Skeletal muscle tissue (tissue), 4 donors: ENCODE measurements around the gene SYCP2L. TPM values are rescaled to one million over a fixed set of nuclear protein-coding genes. Genes with fewer than 3 reads are reported as not detected.
"Not testable (repeated sequence)": the region's sequence is repeated elsewhere in the genome, so short reads cannot be mapped to it uniquely, and the experiment has no call there.

ENCODE experiments used
- H3K27ac ChIP-seq: one replicate; pipeline ENCODE4 v1.7.0; 2013; ENCODE audit warnings: mild to moderate bottlenecking, low read depth, low read length, inconsistent platforms
- H3K27me3 ChIP-seq, 3 donors: one replicate each; pipeline ENCODE4 v1.7.0; 2013; ENCODE audit warnings: low read length in 3 of 3; ENCODE audit not compliant: control insufficient read depth in 3 of 3, insufficient read depth in 3 of 3
- H3K36me3 ChIP-seq, 3 donors: one replicate each; pipeline ENCODE4 v1.7.0; 2013; ENCODE audit warnings: low read length in 3 of 3; ENCODE audit not compliant: control insufficient read depth in 3 of 3, insufficient read depth in 3 of 3
- H3K4me1 ChIP-seq, 3 donors: one replicate each; pipeline ENCODE4 v1.7.0; 2013; ENCODE audit warnings: low read length in 3 of 3, mild to moderate bottlenecking in 3 of 3; ENCODE audit not compliant: control insufficient read depth in 3 of 3, insufficient read depth in 3 of 3
- H3K4me3 ChIP-seq, 3 donors: one replicate each; pipeline ENCODE4 v1.7.0; 2013; ENCODE audit warnings: low read length in 3 of 3
- H3K9ac ChIP-seq, 3 donors: one replicate each; pipeline ENCODE4 v1.7.0; 2013; ENCODE audit warnings: low read length in 3 of 3, mild to moderate bottlenecking in 3 of 3, moderate library complexity in 2 of 3, low read depth in 1 of 3
- H3K9me3 ChIP-seq, 3 donors: one replicate each; pipeline ENCODE4 v1.7.0; 2013; ENCODE audit warnings: low read length in 3 of 3; ENCODE audit not compliant: control insufficient read depth in 3 of 3
- total RNA-seq: library from RNA; depleted of rRNA; stranded (reverse); fragments of >200 nt; gene quantifications from one replicate; pipeline ENCODE4 v1.2.3, GENCODE V29; 2014
- donor health status: Osteomylitis.

The SYCP2L gene
- total RNA-seq, 1 donor from 2014 or later: 1.6 TPM

DNA sequence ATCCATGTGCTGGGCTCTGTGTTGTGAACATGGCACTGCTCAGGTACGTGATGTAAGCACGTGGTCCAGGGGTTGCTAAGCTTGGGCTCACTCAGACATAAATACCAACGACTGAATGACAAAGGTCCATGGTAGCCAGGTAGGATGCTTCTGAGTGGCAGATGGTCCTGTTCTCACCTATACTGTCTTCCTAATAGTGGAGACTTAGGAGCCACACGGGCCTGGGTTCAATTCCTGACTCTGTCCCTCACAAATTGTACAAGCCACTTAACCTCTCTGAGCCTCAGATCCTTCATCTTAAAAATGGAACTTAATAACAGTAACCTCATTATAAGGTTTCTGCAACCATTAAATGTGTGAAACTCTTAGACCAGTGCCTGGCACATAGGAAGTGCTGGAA, 11.8 kb upstream of the SYCP2L start:
- no peaks in the 10 kb centered on the region for H3K36me3 ChIP-seq
- no peak overlapping the region for H3K27ac ChIP-seq
- H3K4me3 ChIP-seq: no peak overlapping the region
- H3K9ac ChIP-seq: no peak overlapping the region
- no peaks in the 10 kb centered on the region for H3K4me1 ChIP-seq
- H3K27me3 ChIP-seq: peaks cover 0 to 1% (median under 1%) of the 10 kb centered on the region in 3 donors
- H3K9me3 ChIP-seq: no peaks in the 10 kb centered on the region

- peaks cover 14 to 20% (median 19%) of the 10 kb centered on the region in 3 donors for H3K27me3 ChIP-seq
- no peak overlapping the region for H3K4me3 ChIP-seq
Observed at GRCh38 chr6:10877012-10877411, 9.8 kb upstream of the SYCP2L start.

GRCh38 chr6:10877871-10878270, 9.0 kb upstream of the SYCP2L start:
- Histone ChIP-seq H3K36me3 (no peaks in the 10 kb centered on the region), H3K27me3 (peaks cover 21 to 29% (median 28%) of the 10 kb centered on the region in 3 donors), H3K9me3 (no peaks in the 10 kb centered on the region), H3K4me3 (no peak overlapping the region), H3K27ac (no peak overlapping the region), H3K9ac (no peak overlapping the region), H3K4me1 (peaks cover 0 to 3% (median 0%) of the 10 kb centered on the region in 3 donors)

More at GRCh38 chr6:10877012-10877411, 9.8 kb upstream of the SYCP2L start:
- H3K27ac ChIP-seq: no peak overlapping the region
- H3K9ac ChIP-seq: no peak overlapping the region
- H3K9me3 ChIP-seq: no peaks in the 10 kb centered on the region
- H3K36me3 ChIP-seq: no peaks in the 10 kb centered on the region
- no peaks in the 10 kb centered on the region for H3K4me1 ChIP-seq

- H3K27me3 ChIP-seq: peaks cover 32 to 47% (median 43%) of the 10 kb centered on the region in 3 donors
- no peaks in the 10 kb centered on the region for H3K36me3 ChIP-seq
Observed at GRCh38 chr6:10880366-10880765, 6.5 kb upstream of the SYCP2L start.

DNA sequence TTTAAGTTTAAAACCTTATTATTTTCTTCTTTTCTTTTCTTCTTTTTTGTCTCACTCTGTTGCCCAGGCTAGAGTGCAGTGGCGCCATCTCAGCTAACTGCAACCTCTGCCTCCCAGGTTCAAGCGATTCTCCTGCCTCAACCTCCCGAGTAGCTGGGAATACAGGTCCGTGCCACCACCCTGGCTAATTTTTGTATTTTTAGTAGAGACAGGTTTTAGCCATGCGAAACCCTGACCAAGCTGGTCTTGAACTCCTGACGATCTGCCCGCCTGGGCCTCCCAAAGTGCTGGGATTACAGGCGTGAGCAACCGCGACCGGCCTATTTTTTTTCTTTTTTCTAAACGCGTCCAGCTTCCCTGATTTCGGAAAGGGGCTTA, 4.6 kb upstream of the SYCP2L start:
- Histone ChIP-seq H3K4me1 (peaks cover 0 to 10% (median 3%) of the 10 kb centered on the region in 3 donors), H3K27me3 (peaks cover 43 to 63% (median 51%) of the 10 kb centered on the region in 3 donors)
- H3K27ac ChIP-seq, H3K9ac ChIP-seq, H3K36me3 ChIP-seq, H3K9me3 ChIP-seq, H3K4me3 ChIP-seq: not testable (repeated sequence)

More at GRCh38 chr6:10880366-10880765, 6.5 kb upstream of the SYCP2L start:
- H3K9me3 ChIP-seq: no peaks in the 10 kb centered on the region
- no peak overlapping the region for H3K27ac ChIP-seq
- H3K9ac ChIP-seq: no peak overlapping the region
- H3K4me3 ChIP-seq: no peak overlapping the region
- peaks cover 0 to 7% (median 0%) of the 10 kb centered on the region in 3 donors for H3K4me1 ChIP-seq

- no peak overlapping the region for H3K27ac ChIP-seq
- peaks cover 48 to 67% (median 51%) of the 10 kb centered on the region in 3 donors for H3K27me3 ChIP-seq
- H3K4me3 ChIP-seq: no peak overlapping the region
- peaks cover 0 to 10% (median 3%) of the 10 kb centered on the region in 3 donors for H3K4me1 ChIP-seq
- H3K9me3 ChIP-seq: no peaks in the 10 kb centered on the region
- H3K9ac ChIP-seq: no peak overlapping the region
- no peaks in the 10 kb centered on the region for H3K36me3 ChIP-seq
Observed at GRCh38 chr6:10882657-10883171, 4.1 kb upstream of the SYCP2L start.

DNA sequence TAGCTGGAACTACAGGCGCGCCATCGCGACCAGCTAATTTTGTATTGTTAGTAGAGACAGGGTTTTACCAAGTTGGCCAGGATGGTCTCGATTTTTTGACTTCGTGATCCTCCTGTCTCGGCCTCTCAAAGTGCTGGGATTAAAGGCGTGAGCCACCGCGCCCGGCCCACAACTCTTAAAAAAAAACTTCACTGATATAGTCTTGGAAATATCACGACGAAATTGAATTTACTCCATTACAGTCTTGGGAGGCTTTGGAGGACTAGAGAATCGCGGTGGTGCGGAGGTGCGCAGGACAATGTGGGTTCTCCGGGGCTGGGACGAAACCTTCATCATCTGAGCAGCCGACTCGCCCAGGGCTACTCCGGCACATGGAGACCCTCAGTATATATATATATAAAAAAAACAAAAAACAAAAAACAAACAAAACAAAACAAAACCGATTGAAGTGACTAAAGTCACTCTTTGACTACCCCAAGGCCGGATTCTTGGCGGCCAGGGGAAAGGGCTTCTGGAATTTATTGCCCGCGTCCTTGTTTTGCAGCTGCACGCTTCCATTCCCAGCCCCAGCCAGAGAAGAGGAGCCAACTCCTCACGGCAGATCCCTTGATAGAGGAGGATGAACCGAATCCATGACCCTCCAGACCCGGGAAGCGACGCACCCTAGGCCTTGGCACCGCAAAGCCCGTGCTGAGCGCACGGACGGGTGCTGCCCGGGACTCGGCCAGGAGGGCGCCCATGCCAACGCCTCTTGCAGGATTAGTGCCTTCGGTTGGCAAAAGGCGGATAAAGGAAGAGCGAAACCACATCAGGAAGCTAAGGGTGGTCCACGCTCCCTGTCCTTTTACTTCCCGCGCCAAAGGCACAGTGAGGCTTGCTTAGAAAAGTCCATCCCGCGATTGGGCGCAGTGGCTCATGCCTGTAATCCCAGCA, 3.3 kb upstream of the SYCP2L start:
- H3K4me1 ChIP-seq: peaks cover 0 to 10% (median 3%) of the 10 kb centered on the region in 3 donors
- peaks cover 49 to 68% (median 51%) of the 10 kb centered on the region in 3 donors for H3K27me3 ChIP-seq
- no peak overlapping the region for H3K27ac ChIP-seq
- H3K9ac ChIP-seq: no peak overlapping the region
- H3K4me3 ChIP-seq: peak overlapping the region in 1 of 3 donors; percentile 35
- no peaks in the 10 kb centered on the region for H3K36me3 ChIP-seq
- H3K9me3 ChIP-seq: no peaks in the 10 kb centered on the region

GRCh38 chr6:10884245-10884972, 2.4 kb upstream of the SYCP2L start:
- Histone ChIP-seq H3K4me3 (peak overlapping the region in 1 of 3 donors; percentile 35), H3K4me1 (peaks cover 0 to 10% (median 3%) of the 10 kb centered on the region in 3 donors), H3K36me3 (no peaks in the 10 kb centered on the region), H3K9me3 (no peaks in the 10 kb centered on the region), H3K27me3 (peaks cover 49 to 68% (median 51%) of the 10 kb centered on the region in 3 donors), H3K27ac (no peak overlapping the region), H3K9ac (no peak overlapping the region)

DNA sequence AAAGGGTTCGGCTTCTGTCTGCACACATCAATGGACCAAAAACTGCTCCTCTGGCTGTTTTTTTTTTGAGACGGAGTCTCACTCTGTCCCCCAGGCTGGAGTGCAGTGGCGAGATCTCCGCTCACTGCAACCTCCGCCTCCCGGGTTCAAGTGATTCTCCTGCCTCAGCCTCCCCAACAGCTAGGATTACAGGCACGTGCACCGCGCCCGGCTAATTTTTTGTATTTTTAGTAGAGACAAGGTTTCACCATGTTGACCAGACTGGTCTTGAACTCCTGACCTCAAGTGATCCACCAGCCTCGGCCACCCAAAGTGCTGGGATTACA, 524 bp upstream of the SYCP2L start:
- not testable (repeated sequence) for H3K9me3 ChIP-seq, H3K9ac ChIP-seq, H3K36me3 ChIP-seq, H3K27ac ChIP-seq
- Histone ChIP-seq H3K4me1 (peaks cover 0 to 10% (median 3%) of the 10 kb centered on the region in 3 donors), H3K4me3 (peak overlapping the region in 1 of 3 donors; percentile 67), H3K27me3 (peaks cover 38 to 56% (median 42%) of the 10 kb centered on the region in 3 donors)
